ENCODE measurements around the gene MRGPRG.

The MRGPRG gene

DNA sequence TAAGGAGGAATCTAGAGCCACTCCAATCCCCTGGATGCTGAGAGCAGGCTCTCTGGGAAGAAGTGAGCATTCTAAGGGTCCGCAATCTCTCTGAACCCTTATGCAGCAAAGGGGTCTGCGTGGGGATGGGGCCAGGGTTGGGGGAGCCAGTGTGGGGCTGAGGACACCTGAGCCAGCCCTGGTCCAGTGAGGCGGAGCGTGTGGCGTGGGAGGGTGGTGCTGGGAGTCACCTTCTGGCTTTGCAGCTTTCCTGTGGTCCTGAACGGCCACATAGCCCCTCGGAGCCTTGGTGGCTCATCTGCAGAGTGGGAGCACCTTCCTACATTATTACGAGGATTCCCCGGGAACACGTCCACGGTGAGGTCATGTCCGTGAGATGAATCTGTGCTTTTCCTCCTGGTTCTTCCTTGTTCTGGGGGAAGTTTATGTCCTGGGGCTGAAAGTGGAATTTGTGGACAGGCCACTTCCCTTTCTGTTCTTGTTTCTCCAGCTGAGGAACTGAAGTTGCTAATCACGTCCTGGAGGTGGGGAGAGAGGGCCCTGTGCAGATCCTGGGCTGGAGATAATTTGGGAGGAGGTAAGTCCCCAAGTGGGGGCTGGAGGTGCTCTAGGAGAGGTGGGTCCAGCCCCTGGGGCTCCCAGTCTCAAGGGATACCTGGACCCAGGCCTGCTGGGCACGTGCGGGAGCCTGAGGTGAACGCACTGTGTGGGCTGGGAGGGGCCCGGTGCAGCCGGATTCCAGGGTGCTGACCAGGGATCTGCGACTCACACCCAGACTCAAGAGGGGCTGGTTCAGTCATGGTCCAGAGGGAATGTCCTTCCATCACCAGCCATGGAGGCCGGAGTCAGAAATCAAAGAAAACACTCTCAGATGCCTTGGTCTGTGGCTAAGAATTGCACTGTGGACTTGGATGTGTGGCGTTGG is 7.5 kb upstream of the MRGPRG start:
- DNase-seq (ENCODE audit: low read depth): no peak

DNA sequence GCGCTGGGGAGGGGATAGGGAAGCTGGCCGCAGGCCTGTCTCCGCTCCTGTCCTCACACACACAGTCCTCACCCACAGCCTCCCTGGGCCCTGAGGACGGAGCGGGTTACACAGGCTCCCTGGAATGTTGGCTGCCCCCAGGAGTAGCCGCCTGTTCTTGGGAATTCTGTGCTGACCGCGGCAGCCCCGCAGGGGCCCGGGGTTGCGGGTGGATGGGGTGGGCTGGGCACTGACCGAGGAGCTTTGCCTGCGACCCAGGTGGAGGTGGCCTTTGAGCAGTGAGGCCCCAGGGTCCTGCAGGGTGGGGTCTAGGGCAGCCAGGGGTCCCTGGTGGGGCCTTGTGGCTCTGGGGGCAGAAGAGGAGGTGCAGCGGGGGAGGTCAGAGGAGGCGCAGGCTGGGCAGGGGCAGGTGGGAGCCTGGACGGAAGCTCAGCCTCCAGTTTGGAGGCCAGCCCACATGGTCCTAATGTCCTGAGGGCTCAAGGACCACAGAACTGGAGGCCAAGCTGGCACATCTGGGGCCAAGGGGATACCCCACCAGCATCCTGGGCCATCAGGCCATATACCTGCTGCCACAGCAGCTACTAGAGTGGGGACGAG is 6.6 kb upstream of the MRGPRG start:
- no peak for DNase-seq (ENCODE audit: low read depth)

DNA sequence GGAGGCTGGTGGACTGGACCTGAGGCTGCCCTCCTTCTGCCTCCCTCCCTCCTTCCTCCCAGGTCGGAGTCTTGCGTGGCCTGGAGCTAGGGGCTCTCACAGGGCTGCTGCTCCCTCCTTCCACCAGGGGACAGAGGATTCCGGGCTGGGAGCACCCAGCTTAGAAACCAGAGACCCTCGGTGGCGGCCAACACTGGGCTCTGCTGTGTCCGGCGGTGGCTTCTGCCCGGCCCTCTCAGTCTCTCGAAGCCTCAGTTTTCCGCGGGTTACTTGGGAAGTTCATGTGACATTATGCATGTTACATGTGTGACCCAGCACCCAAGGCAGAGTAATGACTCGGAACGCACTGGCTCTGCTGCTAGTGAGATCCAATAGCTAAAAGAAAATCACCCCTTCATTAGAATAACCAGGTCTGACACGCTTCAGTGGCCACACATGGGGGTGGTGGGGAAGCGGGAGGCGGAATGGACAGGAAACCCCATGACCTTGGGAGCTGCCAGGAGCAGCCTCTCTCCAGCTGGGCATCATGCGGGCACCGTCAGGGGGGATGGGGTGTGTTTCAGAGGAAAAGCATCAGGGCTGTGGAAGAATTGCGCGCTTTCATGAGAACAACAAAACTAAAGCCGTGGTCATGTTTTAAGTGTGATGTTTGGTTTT is 5.9 kb upstream of the MRGPRG start:
- DNase-seq (ENCODE audit: low read depth): no peak

- DNase-seq (ENCODE audit: low read depth): no peak
These were observed 5.3 kb upstream of the MRGPRG start for GRCh38 chr11:3223932-3224381.

- DNase-seq (ENCODE audit: low read depth): no peak
These were observed 4.6 kb upstream of the MRGPRG start for GRCh38 chr11:3222941-3223915.

- no peak for DNase-seq (ENCODE audit: low read depth)
These were observed 3.6 kb upstream of the MRGPRG start for GRCh38 chr11:3222003-3222855.

DNA sequence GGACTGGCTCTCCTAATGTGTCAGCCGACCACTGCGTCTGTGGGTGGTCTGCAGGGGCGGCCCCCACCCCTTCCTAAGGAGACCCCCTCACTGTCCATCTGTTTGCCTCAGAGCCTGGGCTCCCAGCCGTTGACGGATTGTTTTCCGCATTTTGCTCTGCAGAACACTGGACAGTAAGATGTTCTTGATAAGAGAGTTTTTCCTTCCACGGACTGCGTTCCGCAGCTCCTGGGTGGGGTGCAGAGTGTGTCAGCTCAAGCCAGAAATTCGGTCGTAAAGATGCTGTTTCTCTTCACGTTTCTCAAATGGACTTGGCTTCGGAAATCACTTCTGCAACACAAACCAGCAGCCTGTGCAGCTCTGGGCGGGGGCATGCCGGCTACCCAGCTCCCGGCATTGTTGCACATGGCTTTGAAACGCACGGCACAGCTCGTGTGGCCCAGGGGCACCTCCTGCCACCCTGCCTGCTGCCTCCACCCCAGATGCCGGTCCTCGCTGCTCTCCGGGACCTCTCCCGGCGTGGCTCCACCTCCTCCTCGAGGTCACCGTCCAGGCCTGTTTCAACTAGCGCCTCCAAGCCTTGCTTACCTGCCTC is 2.9 kb upstream of the MRGPRG start:
- DNase-seq (ENCODE audit: low read depth): no peak

DNA sequence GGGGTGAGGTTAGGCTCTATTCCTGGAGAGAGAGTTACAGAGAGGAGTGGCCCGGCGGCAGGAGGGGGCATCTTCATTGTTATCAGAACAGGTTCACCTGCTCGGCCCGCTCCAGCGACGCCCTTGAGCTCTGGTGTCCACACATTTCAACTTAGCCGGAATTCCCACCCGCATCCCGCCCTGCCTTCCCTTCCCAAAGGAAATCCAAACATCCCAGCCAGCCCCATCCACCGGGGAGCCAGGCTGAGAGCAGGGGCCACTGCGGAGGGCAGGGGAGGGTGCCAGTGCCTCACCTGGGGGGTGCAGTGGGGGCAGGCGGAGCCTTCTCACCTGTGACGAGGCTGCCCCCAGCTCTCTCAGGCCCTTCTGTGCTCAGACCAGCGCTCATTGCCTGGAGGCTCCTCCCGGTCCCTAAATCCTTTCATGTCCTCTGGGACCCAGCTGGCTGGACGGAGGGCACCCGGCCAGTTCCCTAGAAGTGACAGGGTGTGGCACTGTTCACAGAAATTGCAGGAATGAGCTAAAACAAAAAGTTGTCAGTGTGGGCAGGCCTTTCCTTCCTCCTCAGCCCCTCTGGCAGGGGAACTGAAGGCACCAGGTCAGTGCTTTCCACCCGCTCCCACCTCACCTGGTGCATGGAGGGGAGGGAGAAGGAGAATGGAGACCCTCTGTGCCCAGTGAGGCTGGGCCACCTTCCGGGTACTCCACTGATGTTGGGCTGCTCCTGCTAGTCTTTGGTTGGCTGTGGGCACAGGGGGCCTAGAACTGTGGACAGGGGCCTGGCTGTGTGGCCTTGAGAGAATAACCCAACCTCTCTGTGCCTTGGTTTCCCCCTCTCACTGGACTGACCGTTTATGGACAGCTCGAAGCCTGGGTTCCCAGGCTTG is 2.2 kb upstream of the MRGPRG start:
- no peak for DNase-seq (ENCODE audit: low read depth)

DNA sequence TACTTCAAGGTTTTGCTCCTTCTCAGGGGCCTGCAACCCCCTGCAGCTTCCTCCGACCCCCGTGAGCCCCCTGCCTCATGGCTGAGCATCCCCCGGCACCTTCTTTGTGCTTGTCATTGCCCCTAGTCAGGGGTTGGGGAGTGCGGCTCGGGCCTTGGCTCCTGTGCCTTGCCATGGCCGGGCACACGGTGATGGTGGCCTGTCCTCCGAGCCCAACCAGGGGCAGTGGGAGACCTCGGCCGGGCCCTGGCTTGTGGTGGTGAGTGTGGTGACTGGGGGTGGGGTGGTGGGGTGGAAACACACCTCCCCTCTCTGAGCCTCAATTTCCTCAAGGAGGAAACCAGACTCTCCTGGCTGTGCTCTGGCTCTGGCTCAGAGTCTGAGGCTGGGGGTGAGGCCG is 1.5 kb upstream of the MRGPRG start:
- no peak for DNase-seq (ENCODE audit: low read depth)

GRCh38 chr11:3219281-3219892 is 774 bp upstream of the MRGPRG start:
- DNase-seq (ENCODE audit: low read depth): no peak

DNA sequence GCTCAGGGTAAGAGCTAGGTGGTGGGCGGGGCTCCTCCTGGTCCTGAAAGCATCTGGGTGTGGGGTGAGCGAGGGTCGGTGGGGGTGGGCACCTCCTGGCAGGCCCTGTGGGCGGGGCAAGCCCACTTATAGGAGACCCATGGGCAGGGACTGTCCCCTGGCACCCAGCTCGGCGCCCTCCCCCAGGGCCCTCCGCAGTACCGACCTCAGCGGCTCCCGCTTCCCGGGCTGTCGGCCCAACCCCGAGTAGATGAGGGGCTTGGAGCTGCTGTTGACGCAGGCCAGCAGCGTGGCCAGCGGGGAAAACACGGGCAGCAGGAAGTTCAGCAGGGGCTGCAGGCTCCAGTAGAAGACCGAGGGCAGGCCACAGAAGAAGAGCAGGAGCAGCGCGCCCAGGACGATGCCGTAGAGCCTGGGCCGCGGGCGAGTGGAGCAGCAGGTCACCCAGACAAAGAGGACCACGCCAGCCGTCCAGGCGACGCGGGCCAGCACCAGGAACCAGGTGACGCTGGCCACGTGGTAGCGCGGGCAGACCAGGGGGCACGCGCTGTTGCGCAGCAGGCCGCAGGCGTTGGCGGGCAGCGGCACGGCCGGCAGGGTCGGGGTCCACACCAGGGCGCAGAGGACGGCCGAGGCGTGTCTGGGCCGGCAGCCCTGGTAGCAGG is 663 bp downstream of the MRGPRG start:
- no peak for DNase-seq (ENCODE audit: low read depth)

- no peak for DNase-seq (ENCODE audit: low read depth)
These were observed 2.5 kb downstream of the MRGPRG start for GRCh38 chr11:3216027-3216525.

GRCh38 chr11:3215346-3216026 is 3.1 kb downstream of the MRGPRG start:
- no peak for DNase-seq (ENCODE audit: low read depth)

GRCh38 chr11:3214420-3214699 is 4.3 kb downstream of the MRGPRG start:
- no peak for DNase-seq (ENCODE audit: low read depth)

DNA sequence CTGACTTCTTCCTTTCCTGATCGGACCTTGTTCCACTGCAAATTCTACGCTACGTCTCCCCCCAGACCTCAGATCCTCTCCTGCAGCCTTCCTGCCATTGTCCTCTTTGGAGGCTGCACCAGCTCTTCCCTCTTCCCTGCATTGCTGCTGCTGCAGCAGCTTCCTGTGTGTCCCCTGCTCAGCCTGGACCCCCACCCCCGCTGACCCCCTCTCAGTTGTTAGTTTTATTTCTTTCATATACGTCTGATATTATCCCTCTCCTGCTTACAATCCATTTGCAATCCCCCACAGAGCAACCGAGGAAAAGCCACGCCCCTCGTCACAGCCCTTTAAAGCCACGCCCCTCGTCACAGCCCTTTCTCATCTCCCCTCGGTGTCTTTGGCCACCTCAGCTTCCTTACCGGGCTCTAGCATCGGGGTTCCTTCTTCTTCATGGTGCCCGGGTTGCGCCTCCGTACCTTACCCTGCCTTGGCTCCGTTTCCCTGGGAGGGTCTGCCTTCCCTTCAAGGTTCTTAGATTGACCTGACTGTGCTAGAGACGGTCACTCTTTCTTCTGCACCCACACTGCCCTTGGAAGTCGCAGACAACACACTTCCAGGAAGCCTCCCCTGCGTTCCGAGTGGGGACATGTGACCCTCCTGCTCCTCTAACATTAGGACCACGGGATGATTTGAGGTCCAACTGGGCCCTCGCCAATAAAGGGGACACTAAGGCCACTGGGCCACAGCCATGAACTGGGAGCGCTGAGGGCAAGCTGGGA is 4.8 kb downstream of the MRGPRG start:
- DNase-seq (ENCODE audit: low read depth): no peak

DNA sequence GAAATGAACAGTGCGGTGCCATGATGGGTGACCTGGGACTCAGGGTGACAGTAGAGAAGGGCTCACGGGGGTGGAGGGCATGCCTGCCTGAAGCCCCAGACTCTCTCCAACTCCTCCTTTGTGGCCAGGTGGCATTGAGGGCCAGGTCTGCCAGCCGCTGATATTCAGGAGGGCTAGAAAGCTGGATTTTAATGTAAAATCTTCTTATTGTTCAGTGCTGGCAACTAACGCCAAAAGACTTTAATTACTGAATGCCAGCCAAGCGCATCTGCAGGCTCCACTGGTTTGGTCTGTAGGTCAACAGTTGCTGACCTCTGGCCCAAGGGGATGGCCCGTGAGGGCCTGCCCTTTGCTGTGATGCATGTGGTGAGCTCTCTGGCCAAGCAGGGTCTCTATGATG is 10.3 kb downstream of the MRGPRG start:
- no peak for DNase-seq (ENCODE audit: low read depth)
